Measurements from ENCODE around the gene WWOX.

WWOX gene

DNA sequence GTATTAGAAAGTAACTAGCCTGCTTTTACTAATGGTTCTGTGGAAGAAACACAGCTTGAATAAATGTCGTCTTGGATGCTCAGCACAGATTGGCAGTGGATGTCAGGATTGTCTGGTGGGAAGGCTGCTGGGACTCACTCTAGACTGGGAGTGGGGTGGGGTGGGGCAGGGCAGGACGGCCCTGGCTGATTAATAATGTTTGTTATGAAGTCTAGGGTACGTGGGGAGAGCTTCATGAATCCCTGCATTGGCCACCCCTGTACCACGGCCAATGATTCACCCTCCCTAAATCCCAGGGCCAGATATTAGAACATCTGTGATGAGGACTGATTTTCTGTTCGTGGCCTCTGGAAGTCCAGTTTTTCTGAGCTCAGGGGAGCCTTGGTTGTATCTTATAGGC, 421.0 kb downstream of the WWOX start:
- Histone ChIP-seq H3K9me3 (no peaks in the 10 kb centered on the region), H3K36me3 (no peaks in the 10 kb centered on the region), H3K4me3 (ENCODE audit: low read depth in 1 of 2, low read length in 1 of 2) (no peak overlapping the region), H3K27ac (no peak overlapping the region), H3K27me3 (no peaks in the 10 kb centered on the region), H3K4me1 (ENCODE audit: control insufficient read depth in 1 of 2, insufficient read depth in 1 of 2, low read depth in 1 of 2, low read length in 1 of 2) (no peaks in the 10 kb centered on the region)
- TF ChIP-seq CTCF (IDR thresholded peaks at IDR 0.05): no peak

DNA sequence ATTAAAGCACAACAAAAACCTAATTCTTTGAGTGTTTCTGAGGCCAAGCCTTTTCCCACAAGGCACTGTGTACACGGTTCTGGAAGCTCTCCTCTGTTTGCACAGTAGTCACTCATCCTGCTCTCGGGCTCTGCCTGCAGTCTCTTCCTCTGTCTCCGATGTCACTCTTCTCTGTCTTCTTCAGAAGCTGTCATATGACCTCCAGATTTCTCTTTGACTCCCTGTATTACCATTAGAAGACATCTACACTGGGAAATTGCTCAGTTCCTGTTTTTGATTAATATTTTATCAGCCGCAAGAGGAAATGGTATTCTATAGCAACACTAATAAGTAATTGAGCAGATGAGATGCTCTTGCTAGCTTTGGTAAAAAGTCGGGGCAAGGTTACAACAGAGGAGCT, 422.9 kb downstream of the WWOX start:
- H3K27ac ChIP-seq: no peak overlapping the region
- H3K27me3 ChIP-seq: no peaks in the 10 kb centered on the region
- H3K4me3 ChIP-seq (ENCODE audit: low read depth in 1 of 2, low read length in 1 of 2): no peak overlapping the region
- H3K9me3 ChIP-seq: no peaks in the 10 kb centered on the region
- H3K4me1 ChIP-seq (ENCODE audit: control insufficient read depth in 1 of 2, insufficient read depth in 1 of 2, low read depth in 1 of 2, low read length in 1 of 2): no peaks in the 10 kb centered on the region
- no peak for TF ChIP-seq CTCF (IDR thresholded peaks at IDR 0.05)
- no peaks in the 10 kb centered on the region for H3K36me3 ChIP-seq

GRCh38 chr16:78523212-78523985, 423.9 kb downstream of the WWOX start:
- no peak for TF ChIP-seq CTCF (IDR thresholded peaks at IDR 0.05)
- Histone ChIP-seq H3K4me3 (ENCODE audit: low read depth in 1 of 2, low read length in 1 of 2) (no peak overlapping the region), H3K36me3 (no peaks in the 10 kb centered on the region), H3K27ac (no peak overlapping the region), H3K27me3 (no peaks in the 10 kb centered on the region), H3K9me3 (no peaks in the 10 kb centered on the region), H3K4me1 (ENCODE audit: control insufficient read depth in 1 of 2, insufficient read depth in 1 of 2, low read depth in 1 of 2, low read length in 1 of 2) (no peaks in the 10 kb centered on the region)

DNA sequence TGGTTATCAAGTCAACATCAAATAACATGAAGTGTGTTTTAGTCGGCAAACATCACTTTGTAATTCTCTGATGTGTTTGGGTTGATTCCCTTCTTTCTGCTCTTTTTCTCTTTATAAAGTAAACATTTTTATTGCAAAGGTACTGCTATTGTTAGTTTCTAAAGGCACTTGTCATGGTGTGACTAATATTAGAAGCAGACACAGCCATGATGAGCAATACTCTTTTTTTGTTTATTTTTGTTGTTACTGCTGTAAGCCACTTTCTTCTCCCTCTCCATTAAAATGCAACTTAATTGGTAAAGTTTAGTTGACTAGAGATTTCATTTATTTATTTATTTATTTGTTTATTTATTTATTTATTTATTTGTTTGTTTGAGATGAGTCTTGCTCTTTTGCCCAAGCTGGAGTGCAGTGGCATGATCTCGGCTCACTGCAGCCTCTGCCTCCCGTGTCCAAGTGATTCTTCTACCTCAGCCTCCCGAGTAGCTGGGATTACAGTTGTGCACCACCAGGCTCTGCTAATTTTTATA, 424.7 kb downstream of the WWOX start:
- no peak overlapping the region for H3K4me3 ChIP-seq (ENCODE audit: low read depth in 1 of 2, low read length in 1 of 2)
- H3K9me3 ChIP-seq: no peaks in the 10 kb centered on the region
- no peaks in the 10 kb centered on the region for H3K36me3 ChIP-seq
- H3K27me3 ChIP-seq: no peaks in the 10 kb centered on the region
- H3K4me1 ChIP-seq (ENCODE audit: control insufficient read depth in 1 of 2, insufficient read depth in 1 of 2, low read depth in 1 of 2, low read length in 1 of 2): no peaks in the 10 kb centered on the region
- no peak for TF ChIP-seq CTCF (IDR thresholded peaks at IDR 0.05)
- H3K27ac ChIP-seq: no peak overlapping the region

- Histone ChIP-seq H3K9me3 (no peaks in the 10 kb centered on the region), H3K27me3 (no peaks in the 10 kb centered on the region), H3K4me3 (ENCODE audit: low read depth in 1 of 2, low read length in 1 of 2) (no peak overlapping the region), H3K4me1 (ENCODE audit: control insufficient read depth in 1 of 2, insufficient read depth in 1 of 2, low read depth in 1 of 2, low read length in 1 of 2) (no peaks in the 10 kb centered on the region), H3K27ac (no peak overlapping the region), H3K36me3 (no peaks in the 10 kb centered on the region)
- TF ChIP-seq CTCF (IDR thresholded peaks at IDR 0.05): no peak
Measured at GRCh38 chr16:78528265-78528664, 428.8 kb downstream of the WWOX start.
